Measurements from ENCODE around the gene OSM. TPM values are rescaled to one million over a fixed set of nuclear protein-coding genes. Genes with fewer than 3 reads are reported as not detected.
A peak's percentile ranks its signal among the peaks of the same experiment; 100 is the strongest.

OSM gene
- total RNA-seq, 1 donor from 2014 or later = not detected

DNA sequence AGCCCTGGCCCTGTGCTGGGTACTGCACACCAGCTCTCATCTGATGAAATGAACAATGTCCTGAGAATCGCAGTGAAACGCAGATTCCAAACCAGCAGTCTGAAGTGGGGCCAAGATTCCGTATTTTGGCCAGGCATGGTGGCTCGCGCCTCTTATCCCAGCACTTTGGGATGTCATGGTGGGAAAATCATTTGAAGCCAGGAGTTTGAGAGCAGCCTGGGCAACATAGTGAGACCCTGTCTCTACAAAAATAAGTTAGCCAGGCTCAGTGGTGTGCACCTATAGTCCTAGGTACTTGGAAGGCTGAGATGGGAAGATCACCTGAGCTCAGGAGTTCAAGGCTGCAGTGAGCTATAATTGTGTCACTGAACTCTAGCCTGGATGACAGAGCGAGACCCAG, 33.1 kb downstream of the OSM start:
- Mint-ChIP-seq H3K27me3 (ENCODE audit: low read depth) (no peaks in the 10 kb centered on the region), H3K9me3 (no peaks in the 10 kb centered on the region), H3K27ac (peak overlapping the region; percentile 66), H3K4me1 (peaks cover 53% of the 10 kb centered on the region), H3K4me3 (no peak overlapping the region), H3K36me3 (no peaks in the 10 kb centered on the region)
- no peak for DNase-seq (ENCODE audit: low spot score in 2 of 2, unreplicated experiment in 2 of 2)
- TF ChIP-seq, protein P1, sequence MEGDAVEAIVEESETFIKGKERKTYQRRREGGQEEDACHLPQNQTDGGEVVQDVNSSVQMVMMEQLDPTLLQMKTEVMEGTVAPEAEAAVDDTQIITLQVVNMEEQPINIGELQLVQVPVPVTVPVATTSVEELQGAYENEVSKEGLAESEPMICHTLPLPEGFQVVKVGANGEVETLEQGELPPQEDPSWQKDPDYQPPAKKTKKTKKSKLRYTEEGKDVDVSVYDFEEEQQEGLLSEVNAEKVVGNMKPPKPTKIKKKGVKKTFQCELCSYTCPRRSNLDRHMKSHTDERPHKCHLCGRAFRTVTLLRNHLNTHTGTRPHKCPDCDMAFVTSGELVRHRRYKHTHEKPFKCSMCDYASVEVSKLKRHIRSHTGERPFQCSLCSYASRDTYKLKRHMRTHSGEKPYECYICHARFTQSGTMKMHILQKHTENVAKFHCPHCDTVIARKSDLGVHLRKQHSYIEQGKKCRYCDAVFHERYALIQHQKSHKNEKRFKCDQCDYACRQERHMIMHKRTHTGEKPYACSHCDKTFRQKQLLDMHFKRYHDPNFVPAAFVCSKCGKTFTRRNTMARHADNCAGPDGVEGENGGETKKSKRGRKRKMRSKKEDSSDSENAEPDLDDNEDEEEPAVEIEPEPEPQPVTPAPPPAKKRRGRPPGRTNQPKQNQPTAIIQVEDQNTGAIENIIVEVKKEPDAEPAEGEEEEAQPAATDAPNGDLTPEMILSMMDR (IDR thresholded peaks at IDR 0.05; ENCODE audit: unreplicated experiment) = no peak

DNA sequence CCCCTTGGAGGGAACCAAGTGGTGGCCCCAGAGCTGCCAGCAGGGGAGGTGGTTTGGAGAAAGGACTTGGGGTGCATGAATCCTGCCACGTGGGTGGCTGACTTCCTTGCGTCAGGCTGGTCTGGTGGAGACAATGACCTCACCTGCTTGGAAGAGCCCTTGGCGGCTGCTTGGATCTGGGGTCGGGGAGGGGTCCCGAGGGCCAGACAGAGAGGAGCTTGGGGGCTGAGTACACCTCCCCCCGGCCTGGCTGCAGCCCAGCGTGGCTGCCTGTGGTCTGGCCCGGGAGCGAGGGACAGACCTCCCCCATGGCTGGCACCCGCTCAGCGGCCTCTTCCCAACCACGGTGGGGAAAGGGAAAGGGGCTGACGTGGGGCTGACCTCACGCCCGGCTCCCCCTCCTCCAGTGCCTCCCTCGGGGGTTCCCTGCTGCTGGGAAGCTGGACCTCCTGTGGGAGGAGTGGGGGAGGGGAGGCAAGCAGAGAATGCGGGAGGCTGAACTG, 33.9 kb downstream of the OSM start:
- no peaks in the 10 kb centered on the region for H3K9me3 Mint-ChIP-seq
- H3K36me3 Mint-ChIP-seq = no peaks in the 10 kb centered on the region
- peaks cover 47% of the 10 kb centered on the region for H3K4me1 Mint-ChIP-seq
- H3K27ac Mint-ChIP-seq = no peak overlapping the region
- no peak overlapping the region for H3K4me3 Mint-ChIP-seq
- no peak for DNase-seq (ENCODE audit: low spot score in 2 of 2, unreplicated experiment in 2 of 2)
- no peaks in the 10 kb centered on the region for H3K27me3 Mint-ChIP-seq (ENCODE audit: low read depth)
- TF ChIP-seq, protein P1 (IDR thresholded peaks at IDR 0.05; ENCODE audit: unreplicated experiment) = no peak

DNA sequence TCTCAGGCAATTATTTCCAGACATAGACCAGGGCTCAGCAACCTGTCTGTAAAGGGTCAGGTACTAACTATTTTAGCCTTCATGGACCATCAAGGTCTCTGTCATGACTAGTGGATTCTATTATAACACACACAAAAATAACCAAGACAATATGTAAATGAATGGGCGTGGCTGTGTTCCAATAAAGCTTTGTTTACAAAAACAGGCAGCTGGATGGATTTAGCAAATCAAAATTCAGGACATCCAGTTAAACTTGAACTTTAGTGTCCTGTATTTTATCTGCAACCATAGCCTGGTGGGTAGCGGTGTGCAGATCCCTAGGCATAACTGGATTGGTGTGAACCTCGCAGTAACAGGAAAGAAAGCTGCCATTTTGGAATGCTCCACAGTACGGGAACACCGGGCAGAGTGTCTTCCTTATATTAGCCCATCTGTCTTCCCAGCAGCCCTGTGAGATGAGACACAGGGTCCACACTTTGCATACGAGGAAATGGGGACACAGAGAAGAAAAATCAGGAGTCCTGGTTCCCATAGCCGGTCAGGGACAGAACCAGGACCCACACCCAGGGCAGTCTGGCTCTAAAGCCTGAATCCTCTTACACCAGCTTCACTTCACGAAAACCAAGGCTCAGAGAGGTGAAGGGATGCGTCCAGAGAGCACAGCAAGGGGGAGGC, 35.7 kb downstream of the OSM start:
- no peak overlapping the region for H3K27ac Mint-ChIP-seq
- H3K27me3 Mint-ChIP-seq (ENCODE audit: low read depth) = no peaks in the 10 kb centered on the region
- H3K4me1 Mint-ChIP-seq = peaks cover 34% of the 10 kb centered on the region
- H3K4me3 Mint-ChIP-seq = no peak overlapping the region
- DNase-seq (ENCODE audit: low spot score in 2 of 2, unreplicated experiment in 2 of 2) = no peak
- TF ChIP-seq, protein P1 (IDR thresholded peaks at IDR 0.05; ENCODE audit: unreplicated experiment) = no peak
- no peaks in the 10 kb centered on the region for H3K36me3 Mint-ChIP-seq
- no peaks in the 10 kb centered on the region for H3K9me3 Mint-ChIP-seq

DNA sequence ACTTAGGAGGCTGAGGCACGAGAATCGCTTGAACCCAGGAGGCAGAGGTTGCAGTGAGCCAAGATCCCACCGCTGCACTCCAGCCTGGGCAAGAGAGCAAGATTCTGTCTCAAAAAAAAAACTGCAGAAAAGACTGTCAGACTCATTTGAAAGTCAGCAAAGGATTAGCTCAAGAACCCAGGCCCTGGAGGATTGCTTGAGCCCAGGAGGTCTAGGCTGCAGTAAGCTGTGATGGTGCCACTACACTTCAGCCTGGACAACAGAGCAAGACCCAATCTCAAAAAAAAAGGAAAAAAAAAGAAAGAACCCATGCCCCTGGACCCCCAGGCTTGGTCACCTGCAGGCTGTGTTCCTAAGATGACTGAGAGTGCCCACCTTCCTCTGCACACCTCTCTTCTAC, 36.3 kb downstream of the OSM start:
- H3K9me3 Mint-ChIP-seq = peaks cover under 1% of the 10 kb centered on the region
- DNase-seq (ENCODE audit: low spot score in 2 of 2, unreplicated experiment in 2 of 2) = no peak
- peaks cover 28% of the 10 kb centered on the region for H3K4me1 Mint-ChIP-seq
- TF ChIP-seq, protein P1 (IDR thresholded peaks at IDR 0.05; ENCODE audit: unreplicated experiment) = no peak
- no peaks in the 10 kb centered on the region for H3K36me3 Mint-ChIP-seq
- H3K27me3 Mint-ChIP-seq (ENCODE audit: low read depth) = no peaks in the 10 kb centered on the region
- no peak overlapping the region for H3K27ac Mint-ChIP-seq
- H3K4me3 Mint-ChIP-seq = no peak overlapping the region

DNA sequence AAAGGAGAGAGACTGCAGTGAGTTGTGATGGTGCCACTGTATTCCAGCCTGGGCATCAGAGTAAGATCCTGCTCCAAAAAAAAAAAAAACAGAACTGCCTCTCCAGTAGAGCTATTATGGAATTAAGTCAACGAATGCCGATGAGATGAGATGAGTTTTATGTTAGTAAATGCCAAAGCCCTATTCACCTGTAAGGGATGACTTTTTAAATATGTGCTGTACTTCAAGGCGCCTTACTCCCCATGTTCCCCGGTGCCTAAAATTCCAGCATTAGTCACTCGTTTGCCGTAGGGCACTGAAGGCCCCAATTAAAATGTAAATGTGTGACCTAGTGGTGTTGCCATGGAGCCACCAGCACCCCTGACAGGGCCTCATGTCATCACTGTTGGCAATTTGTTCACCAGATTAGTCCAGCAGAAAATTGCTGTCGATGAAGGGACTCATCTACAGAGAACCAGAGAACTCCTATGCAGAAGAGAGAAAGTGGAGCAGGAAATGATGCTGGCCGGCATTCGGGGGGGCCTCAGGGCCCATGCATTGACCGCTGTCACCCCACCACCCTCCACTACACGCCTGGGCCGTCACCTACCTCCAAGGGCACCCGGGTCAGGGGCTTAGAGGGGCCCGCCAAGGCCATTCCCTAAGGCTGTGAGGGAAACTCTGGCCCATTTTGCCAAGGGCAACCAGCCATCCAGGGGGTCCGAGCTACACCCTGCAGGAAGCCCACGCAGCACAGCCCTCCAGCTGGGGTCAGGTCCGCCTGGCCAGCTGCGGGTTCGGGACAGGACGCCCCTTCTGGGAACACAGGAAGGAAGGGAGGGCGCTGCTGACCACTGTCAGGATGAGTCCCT, 37.9 kb downstream of the OSM start:
- Mint-ChIP-seq H3K9me3 (peaks cover 4% of the 10 kb centered on the region), H3K27me3 (ENCODE audit: low read depth) (no peaks in the 10 kb centered on the region), H3K27ac (peak overlapping the region; percentile 76), H3K4me3 (no peak overlapping the region), H3K36me3 (no peaks in the 10 kb centered on the region), H3K4me1 (peaks cover 27% of the 10 kb centered on the region)
- DNase-seq (ENCODE audit: low spot score in 2 of 2, unreplicated experiment in 2 of 2) = no peak
- TF ChIP-seq, protein P1 (IDR thresholded peaks at IDR 0.05; ENCODE audit: unreplicated experiment) = no peak
